ENCODE measurements around the gene PIGV.
"Not testable (repeated sequence)": the region's sequence is repeated elsewhere in the genome, so short reads cannot be mapped to it uniquely, and the experiment has no call there.

PIGV gene

GRCh38 chr1:26792924-26793323 is 5.2 kb downstream of the PIGV start:
- no peak for DNase-seq (ENCODE audit: low read depth, low spot score)

DNA sequence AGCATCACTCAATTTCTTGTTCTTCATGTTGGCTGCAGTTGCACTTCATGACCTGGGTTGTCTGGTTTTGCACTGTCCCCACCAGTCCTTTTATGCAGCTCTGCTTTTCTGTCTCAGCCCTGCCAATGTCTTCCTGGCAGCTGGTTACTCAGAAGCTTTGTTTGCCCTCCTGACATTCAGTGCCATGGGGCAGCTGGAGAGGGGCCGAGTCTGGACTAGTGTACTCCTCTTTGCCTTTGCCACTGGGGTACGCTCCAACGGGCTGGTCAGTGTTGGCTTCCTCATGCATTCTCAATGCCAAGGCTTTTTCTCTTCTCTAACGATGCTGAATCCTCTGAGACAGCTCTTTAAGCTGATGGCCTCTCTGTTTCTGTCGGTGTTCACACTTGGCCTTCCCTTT is 6.6 kb downstream of the PIGV start:
- DNase-seq (ENCODE audit: low read depth, low spot score), result no peak

DNA sequence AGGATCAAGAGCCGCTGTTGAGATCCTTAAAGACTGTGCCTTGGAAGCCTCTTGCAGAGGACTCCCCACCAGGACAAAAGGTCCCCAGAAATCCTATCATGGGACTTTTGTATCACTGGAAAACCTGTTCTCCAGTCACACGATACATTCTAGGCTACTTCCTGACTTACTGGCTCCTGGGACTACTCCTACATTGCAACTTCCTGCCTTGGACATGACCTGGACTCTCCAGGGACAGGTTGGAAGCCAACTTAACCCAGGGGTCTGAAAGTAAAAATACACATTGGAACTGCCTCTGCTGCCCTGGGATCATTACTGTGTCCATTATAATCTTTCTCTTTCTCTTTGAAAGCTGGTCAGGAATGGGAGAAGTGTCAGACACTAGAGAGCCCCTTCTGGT is 9.9 kb downstream of the PIGV start:
- no peak for DNase-seq (ENCODE audit: low read depth, low spot score)

- no peak for DNase-seq (ENCODE audit: low read depth, low spot score)
Measured at GRCh38 chr1:26799479-26800142, 11.9 kb downstream of the PIGV start.

DNA sequence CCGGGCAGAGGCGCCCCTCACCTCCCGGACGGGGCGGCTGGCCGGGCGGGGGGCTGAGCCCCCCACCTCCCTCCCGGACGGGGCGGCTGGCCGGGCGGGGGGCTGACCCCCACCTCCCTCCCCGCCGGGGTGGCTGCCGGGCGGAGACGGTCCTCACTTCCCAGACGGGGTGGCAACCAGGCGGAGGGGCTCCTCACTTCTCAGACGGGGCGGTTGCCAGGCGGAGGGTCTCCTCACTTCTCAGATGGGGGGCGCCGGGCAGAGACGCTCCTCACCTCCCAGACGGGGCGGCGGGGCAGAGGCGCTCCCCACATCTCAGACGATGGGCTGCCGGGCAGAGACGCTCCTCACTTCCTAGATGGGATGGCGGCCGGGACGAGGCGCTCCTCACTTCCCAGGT is 16.2 kb downstream of the PIGV start:
- not testable (repeated sequence) for DNase-seq (ENCODE audit: low read depth, low spot score)

DNA sequence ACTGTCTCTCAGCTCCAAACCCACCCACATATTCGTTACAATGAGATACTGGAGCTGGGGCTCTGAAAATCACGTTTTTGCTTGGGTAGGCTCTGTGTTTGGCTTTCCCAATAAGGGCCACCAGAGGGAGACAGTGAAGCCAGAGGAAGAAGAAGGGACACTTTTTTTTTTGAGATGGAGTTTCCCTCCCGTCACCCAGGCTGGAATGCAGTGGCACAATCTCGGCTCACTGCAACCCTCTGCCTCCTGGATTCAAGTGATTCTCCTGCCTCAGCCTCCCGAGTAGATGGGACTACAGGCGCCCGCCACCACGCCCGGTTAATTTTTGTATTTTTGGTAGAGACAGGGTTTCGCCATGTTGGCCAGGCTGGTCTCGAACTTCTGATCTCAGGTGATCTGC is 22.4 kb downstream of the PIGV start:
- DNase-seq (ENCODE audit: low read depth, low spot score), result not testable (repeated sequence)

- no peak for DNase-seq (ENCODE audit: low read depth, low spot score)
Measured at GRCh38 chr1:26811057-26811456, 23.3 kb downstream of the PIGV start.

GRCh38 chr1:26811708-26812107 is 24.0 kb downstream of the PIGV start:
- no peak for DNase-seq (ENCODE audit: low read depth, low spot score)

DNA sequence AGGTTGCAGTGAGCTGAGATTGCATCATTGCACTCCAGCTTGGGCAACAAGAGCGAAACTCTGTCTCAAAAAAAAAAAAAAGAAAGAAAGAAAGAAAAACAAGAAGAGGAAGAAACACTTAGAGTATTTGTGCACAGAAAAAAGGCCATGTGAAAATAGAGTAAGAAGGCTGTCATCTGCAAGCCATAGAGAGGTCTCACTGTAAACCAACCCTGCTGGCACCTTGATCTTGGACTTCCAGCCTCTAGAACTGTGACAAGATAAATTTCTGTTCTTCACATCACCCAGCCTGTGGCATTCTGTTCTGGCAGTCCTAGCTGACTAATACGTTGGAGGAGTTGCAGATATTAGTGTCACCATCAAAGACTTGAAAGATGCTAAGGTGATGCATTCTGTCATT is 26.6 kb downstream of the PIGV start:
- DNase-seq (ENCODE audit: low read depth, low spot score), result no peak

GRCh38 chr1:26814893-26815292 is 27.1 kb downstream of the PIGV start:
- DNase-seq (ENCODE audit: low read depth, low spot score), result no peak

DNA sequence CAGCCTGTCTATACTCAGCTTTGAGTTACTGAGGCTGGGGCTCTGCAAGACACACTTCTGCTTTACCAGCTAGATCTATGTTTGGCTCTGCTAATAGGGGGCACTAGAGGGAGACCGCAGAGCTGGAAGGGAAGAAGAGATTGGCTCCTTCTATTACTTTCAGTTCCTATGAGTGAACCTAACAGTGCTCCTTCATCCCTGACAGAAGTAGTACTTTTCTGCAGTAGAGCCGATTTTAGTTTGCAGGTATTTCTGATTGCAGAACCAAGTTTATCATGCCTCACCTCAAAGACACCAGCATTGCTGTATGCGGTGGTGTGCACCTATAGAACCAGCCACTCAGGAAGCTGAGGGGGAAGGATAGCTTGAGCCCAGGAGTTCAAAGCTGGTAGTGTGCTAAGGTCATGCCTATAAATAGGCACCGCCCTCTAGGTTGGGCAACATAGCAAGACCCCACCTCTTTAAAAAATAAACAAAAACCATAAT is 33.1 kb downstream of the PIGV start:
- DNase-seq (ENCODE audit: low read depth, low spot score), result no peak

DNA sequence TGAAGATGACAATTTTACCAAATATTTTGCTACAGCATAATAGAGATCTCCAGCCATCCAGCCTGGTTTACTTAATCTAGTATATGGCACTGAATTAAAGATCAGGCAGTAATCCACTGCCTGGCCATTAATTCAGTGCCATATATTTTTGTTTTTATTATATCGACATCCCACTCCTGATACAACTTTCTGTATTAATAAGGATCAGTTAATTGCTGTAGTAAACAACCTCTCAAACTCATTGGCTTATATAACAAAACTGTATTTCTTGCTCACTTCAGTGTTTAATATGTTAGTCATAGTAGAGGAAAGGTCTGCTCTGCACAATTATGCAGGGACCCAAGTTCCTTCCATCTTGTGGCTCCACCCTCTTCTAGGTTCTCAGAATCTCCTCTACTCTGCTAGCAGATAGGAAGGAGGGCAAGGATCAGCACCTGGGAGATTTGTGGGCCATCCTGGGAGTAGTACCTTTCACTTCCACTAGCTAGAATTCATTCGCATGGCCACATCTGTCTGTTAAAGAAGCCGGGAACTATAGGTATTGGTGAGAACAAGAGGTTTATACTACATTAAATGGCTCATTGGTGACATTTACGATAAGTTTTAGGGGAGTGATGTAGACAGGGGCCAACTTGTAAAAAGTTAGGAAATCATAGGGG is 35.1 kb downstream of the PIGV start:
- no peak for DNase-seq (ENCODE audit: low read depth, low spot score)

GRCh38 chr1:26824731-26825130 is 37.0 kb downstream of the PIGV start:
- DNase-seq (ENCODE audit: low read depth, low spot score), result no peak

DNA sequence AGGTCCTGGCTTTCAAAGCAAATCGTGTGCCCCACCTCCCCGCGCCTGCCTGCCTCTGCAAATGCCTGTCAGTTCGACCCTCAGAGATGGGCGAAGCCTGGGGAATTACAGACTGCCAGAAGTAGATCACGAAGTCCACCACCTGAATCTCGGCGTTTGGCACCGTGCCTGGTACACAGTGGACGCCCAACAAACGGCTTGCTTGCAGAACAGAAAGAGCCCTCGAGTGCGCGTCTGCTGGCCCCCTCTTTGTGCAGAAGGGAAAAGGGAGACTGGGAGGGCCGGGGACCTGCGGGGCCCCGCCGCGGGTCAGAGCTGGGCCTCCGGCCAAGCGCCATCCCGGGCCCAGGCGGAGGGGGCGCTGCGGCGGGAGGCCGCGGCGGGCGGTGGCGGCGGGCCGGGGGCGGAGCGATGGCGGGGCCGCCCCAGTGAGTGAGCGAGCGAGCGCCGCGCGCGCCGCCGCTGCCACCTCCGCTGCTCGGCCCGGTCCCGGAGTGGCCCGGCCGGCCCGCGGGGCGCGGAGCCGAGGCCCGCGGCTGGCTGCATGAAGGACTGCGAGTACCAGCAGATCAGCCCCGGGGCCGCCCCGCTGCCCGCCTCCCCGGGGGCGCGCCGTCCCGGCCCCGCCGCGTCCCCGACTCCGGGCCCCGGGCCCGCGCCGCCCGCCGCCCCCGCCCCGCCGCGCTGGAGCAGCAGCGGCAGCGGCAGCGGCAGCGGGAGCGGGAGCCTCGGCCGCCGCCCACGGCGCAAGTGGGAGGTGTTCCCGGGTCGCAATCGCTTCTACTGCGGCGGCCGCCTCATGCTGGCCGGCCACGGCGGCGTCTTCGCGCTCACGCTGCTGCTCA is 38.7 kb downstream of the PIGV start, which contains the start of gene ZDHHC18:
TSS of gene ZDHHC18 (plus strand) at position 428 of the 845 bp plus-strand sequence. CDS start at position 545, 117 bp downstream.
- DNase-seq (ENCODE audit: low read depth, low spot score), result no peak

- no peak for DNase-seq (ENCODE audit: low read depth, low spot score)
Measured at GRCh38 chr1:26827106-26827604, 39.4 kb downstream of the PIGV start.

DNA sequence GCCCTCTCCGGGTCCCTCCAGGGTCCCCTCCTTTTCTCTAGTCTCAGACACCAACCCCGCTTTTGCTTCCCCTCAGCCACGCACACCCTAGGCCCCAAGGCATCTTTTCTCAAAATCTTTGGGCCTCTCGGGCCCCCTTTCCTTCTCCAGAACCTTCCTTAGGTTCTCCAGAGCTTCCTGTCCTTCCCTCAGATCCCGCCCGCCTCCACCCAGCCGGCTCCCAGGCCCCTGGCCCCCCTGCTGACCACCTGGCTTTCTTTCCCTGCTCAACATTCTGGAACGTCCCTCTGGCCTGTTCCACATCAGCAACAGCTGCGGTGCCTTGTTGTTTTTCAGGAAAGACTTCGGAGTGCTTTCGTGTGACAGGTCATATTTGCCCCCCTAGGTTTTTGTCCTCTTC is 39.9 kb downstream of the PIGV start:
- DNase-seq (ENCODE audit: low read depth, low spot score), result no peak

- no peak for DNase-seq (ENCODE audit: low read depth, low spot score)
Measured at GRCh38 chr1:26828411-26828991, 40.8 kb downstream of the PIGV start.

DNA sequence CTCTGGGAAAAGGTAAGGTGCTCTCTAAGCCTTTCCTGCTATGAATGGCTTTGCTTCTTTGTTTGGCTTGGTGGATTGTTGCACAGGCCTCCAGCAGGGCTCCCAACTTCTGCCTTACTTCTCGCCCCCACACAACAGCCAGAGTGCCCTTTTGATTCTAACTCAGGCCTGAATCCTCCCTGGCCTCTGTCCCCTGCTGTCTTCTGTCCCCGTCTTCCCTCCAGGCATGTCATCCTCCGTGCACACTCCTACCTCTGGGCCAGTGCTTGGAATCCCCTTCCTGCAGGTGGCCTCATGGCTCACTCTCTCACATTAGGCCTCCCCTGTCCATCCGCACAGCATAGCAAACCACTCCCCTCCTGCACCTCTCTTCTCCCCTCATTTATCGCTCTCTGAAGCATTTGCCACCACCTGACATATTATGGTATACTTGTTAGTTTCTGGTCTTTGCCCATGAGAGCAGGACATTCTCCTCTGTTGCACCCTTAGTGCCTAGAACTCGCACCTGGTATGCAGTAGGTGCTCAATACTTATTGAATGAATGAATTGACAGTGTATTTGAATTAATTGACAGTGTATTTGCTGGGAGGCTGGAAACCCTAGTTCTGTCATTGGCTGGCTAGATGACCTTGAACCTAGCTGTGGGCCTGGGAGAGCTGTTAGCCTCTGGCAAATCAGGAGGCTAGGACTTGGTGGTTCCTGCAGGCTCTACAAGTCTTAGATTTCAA is 41.6 kb downstream of the PIGV start:
- DNase-seq (ENCODE audit: low read depth, low spot score), result no peak

DNA sequence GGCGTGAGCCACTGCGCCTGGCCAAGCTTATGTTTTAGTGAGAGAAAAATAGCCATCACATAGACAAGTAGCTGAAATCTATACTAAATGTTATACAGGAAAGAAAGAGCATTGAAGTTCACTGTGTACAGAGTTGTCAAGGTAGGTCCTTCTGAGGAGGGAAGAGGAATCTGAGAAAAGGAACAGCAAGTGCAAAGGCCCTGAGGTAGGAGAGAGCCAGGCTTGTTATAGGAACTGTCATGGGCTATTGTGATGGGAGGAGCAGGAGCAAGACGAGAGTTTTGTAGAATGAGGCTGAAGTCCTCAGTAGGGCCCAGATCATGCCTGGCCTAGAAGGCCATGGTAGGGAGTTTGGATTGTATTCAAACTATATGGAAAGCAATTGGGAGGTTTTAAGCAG is 43.3 kb downstream of the PIGV start:
- no peak for DNase-seq (ENCODE audit: low read depth, low spot score)

- DNase-seq (ENCODE audit: low read depth, low spot score), result no peak
Measured at GRCh38 chr1:26831546-26832248, 43.9 kb downstream of the PIGV start.

Data from brain pericyte (primary cell).